CD4-positive, alpha-beta T cell (primary cell): ENCODE measurements around the gene MPP3. TPM values are rescaled to one million over a fixed set of nuclear protein-coding genes. Genes with fewer than 3 reads are reported as not detected.
A peak's percentile ranks its signal among the peaks of the same experiment; 100 is the strongest.

ENCODE experiments used
- ATAC-seq: fragments of 200-7000 bp; cut with Tn5 transposase; one replicate; pipeline ENCODE4 v1.10.0; 2022; ENCODE audit warnings: mild to moderate bottlenecking; ENCODE audit not compliant: poor library complexity
- CTCF ChIA-PET: fragments of 350-600 bp; sonication (Branson Sonifier 250); formaldehyde crosslinking; loops from one replicate; lab custom pipeline; 2021; ENCODE audit warnings: antibody characterized with exemption, inconsistent platforms; lab: Charles Lee
- POLR2A ChIA-PET: fragments of 350-600 bp; sonication (Branson Sonifier 250); formaldehyde crosslinking; loops from one replicate; lab custom pipeline; 2021; ENCODE audit warnings: antibody characterized with exemption, inconsistent platforms; lab: Charles Lee
- DNase-seq, 14 experiments: peaks; one replicate each; pipeline ENCODE4 v3.0.0-alpha.2; 2013 to 2020; ENCODE audit warnings: mixed read lengths in 2 of 14
- H3K27ac ChIP-seq, 2 donors: one replicate each; pipeline versions ENCODE4 v1.5.1 to v1.7.0; 2013; ENCODE audit warnings: low read length in 2 of 2, low read depth in 1 of 2, mild to moderate bottlenecking in 1 of 2
- H3K27me3 ChIP-seq, 2 experiments: 1 replicate in 1 of 2; 2 replicates in 1 of 2; pipeline versions ENCODE4 v1.6.1 to v1.7.0; 2013; ENCODE audit warnings: low read length in 2 of 2, control low read depth in 1 of 2, mild to moderate bottlenecking in 1 of 2, moderate library complexity in 1 of 2; ENCODE audit not compliant: insufficient read depth in 2 of 2, control insufficient read depth in 1 of 2
- H3K36me3 ChIP-seq: one replicate; pipeline ENCODE4 v1.6.1; 2013; ENCODE audit warnings: low read length, control low read depth; ENCODE audit not compliant: insufficient read depth
- H3K4me1 ChIP-seq: one replicate; pipeline ENCODE4 v1.6.1; 2013; ENCODE audit warnings: low read length, control low read depth; ENCODE audit not compliant: insufficient read depth
- H3K4me3 ChIP-seq: one replicate; pipeline ENCODE4 v1.5.1; 2013; ENCODE audit warnings: mild to moderate bottlenecking, low read length, moderate library complexity
- H3K9me3 ChIP-seq, 2 experiments: 1 replicate in 1 of 2; 2 replicates in 1 of 2; pipeline versions ENCODE4 v1.6.1 to v1.7.0; 2013; ENCODE audit warnings: low read length in 2 of 2, mild to moderate bottlenecking in 2 of 2, control low read depth in 1 of 2, moderate library complexity in 1 of 2; ENCODE audit not compliant: control insufficient read depth in 1 of 2, insufficient read depth in 1 of 2
- H3K27ac Mint-ChIP-seq: one replicate; pipeline ENCODE4 v1.8.0; 2020; ENCODE audit warnings: mixed read lengths
- H3K27me3 Mint-ChIP-seq: one replicate; pipeline ENCODE4 v1.8.0; 2021; ENCODE audit warnings: mixed read lengths
- H3K36me3 Mint-ChIP-seq: one replicate; pipeline ENCODE4 v1.8.0; 2021; ENCODE audit warnings: low read depth, mixed read lengths
- H3K4me1 Mint-ChIP-seq: one replicate; pipeline ENCODE4 v1.8.0; 2021; ENCODE audit warnings: low read depth, mixed read lengths
- H3K4me3 Mint-ChIP-seq: one replicate; pipeline ENCODE4 v1.8.0; 2020; ENCODE audit warnings: mild to moderate bottlenecking, mixed read lengths
- H3K9me3 Mint-ChIP-seq: one replicate; pipeline ENCODE4 v1.8.0; 2020; ENCODE audit warnings: mixed read lengths
- intact Hi-C, 2 experiments: fragments of 100-400 bp; cut with DNase I in 1 of 2; cut with micrococcal nuclease in 1 of 2; formaldehyde crosslinking; loops; one replicate each; pipeline versions ENCODE4 v1.15.1 to v1.9.0; 2023 to 2025; cut with DNase I, micrococcal nuclease
- total RNA-seq, 174 experiments: library from RNA in 2 of 174; stranded (reverse) in 2 of 174; gene quantifications; one replicate each; pipeline ENCODE4 v1.2.3 and lab custom pipeline; 2021 to 2026
- TF ChIP-seq, protein P1 (sequence below): fragments of 200-600 bp; IDR thresholded peaks from one replicate; pipeline ENCODE4 v1.8.0; 2022; ENCODE audit warnings: antibody characterized with exemption, mild to moderate bottlenecking

Gene MPP3
- total RNA-seq, 2 experiments from 2014 or later, result 0.14 TPM; not detected in 1

DNA sequence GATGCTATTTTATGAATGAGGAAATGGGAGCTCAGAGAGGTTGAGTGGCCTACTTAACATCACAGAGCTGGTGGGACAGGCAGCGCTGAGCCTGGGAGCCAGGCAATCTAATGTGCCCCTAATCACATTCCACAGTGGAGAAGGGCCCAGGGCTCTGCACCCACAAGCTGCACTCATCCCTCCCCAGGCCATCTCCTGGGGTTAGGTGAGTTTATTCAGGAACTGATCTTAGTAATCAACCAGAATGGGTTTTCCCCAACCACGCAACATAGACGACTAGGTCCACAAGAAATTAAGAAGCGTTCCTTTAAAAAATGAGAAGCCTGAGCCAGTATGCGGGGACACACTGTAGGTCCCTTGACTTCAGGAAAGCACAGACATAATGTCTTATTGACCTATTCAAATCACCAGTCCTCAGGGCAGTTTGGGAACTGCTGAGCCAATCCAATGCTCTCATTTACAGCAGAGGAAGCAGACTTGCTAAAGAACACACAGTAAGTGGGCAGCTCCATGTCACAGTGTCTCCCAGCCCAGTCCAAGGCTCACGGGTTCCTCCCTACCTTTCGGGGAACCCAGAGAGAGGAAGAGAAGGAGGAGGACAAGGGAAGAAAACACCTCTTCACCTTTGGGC lies 2.3 kb downstream of the MPP3 start:
- Histone ChIP-seq H3K4me3 (no peak overlapping the region), H3K9me3 (no peaks in the 10 kb centered on the region), H3K27me3 (peaks cover 15 to 18% of the 10 kb centered on the region in 2 experiments), H3K36me3 (no peaks in the 10 kb centered on the region), H3K4me1 (peaks cover 17% of the 10 kb centered on the region), H3K27ac (no peak overlapping the region)
- DNase-seq (peak in 1 of 14 experiments; percentile 21), ATAC-seq (no peak)
- H3K27ac Mint-ChIP-seq, result no peak overlapping the region
- intact Hi-C loops, result no loop called here
- peaks cover 35% of the 10 kb centered on the region for H3K27me3 Mint-ChIP-seq
- peak overlapping the region; percentile 60 for H3K4me3 Mint-ChIP-seq
- POLR2A ChIA-PET, result no interaction called here
- TF ChIP-seq, protein P1, sequence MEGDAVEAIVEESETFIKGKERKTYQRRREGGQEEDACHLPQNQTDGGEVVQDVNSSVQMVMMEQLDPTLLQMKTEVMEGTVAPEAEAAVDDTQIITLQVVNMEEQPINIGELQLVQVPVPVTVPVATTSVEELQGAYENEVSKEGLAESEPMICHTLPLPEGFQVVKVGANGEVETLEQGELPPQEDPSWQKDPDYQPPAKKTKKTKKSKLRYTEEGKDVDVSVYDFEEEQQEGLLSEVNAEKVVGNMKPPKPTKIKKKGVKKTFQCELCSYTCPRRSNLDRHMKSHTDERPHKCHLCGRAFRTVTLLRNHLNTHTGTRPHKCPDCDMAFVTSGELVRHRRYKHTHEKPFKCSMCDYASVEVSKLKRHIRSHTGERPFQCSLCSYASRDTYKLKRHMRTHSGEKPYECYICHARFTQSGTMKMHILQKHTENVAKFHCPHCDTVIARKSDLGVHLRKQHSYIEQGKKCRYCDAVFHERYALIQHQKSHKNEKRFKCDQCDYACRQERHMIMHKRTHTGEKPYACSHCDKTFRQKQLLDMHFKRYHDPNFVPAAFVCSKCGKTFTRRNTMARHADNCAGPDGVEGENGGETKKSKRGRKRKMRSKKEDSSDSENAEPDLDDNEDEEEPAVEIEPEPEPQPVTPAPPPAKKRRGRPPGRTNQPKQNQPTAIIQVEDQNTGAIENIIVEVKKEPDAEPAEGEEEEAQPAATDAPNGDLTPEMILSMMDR, result no peak
- H3K9me3 Mint-ChIP-seq, result no peaks in the 10 kb centered on the region
- peaks cover 12% of the 10 kb centered on the region for H3K4me1 Mint-ChIP-seq
- CTCF ChIA-PET, result interaction anchor here (1.0 kb wide), 1 partner anchor 15 kb away, joined by 3 read pairs; no protein-coding TSS in a partner anchor
- H3K36me3 Mint-ChIP-seq, result no peaks in the 10 kb centered on the region

DNA sequence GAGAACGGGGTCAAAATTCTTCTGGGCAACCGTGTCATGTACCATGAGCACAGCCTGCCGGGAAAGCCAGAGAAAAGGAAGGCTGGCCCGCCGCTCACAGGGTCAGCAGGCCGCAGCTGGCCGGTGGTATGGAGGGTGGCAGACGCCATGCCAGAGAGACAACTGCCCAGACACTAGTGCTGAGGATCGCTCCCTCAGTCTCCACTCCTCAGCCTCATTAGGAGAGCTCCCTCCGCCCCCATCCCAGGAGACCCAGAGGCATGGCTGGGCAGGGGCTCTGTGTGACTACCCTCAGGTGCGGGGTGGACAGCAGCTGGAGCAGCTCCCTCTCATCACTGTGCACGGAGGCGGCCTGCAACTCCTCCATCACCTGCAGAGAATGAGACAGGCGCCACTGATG lies 3.2 kb downstream of the MPP3 start:
- Mint-ChIP-seq H3K4me3 (no peak overlapping the region), H3K36me3 (no peaks in the 10 kb centered on the region), H3K4me1 (peaks cover 12% of the 10 kb centered on the region), H3K9me3 (no peaks in the 10 kb centered on the region), H3K27me3 (peaks cover 30% of the 10 kb centered on the region), H3K27ac (no peak overlapping the region)
- H3K27ac ChIP-seq, result no peak overlapping the region
- peaks cover 14% of the 10 kb centered on the region in 2 experiments for H3K27me3 ChIP-seq
- peaks cover 17% of the 10 kb centered on the region for H3K4me1 ChIP-seq
- POLR2A ChIA-PET, result no interaction called here
- TF ChIP-seq, protein P1, result no peak
- H3K36me3 ChIP-seq, result no peaks in the 10 kb centered on the region
- H3K4me3 ChIP-seq, result no peak overlapping the region
- no peaks in the 10 kb centered on the region for H3K9me3 ChIP-seq
- no peak for DNase-seq
- intact Hi-C loops, result no loop called here
- ATAC-seq, result no peak
- CTCF ChIA-PET, result no interaction called here

DNA sequence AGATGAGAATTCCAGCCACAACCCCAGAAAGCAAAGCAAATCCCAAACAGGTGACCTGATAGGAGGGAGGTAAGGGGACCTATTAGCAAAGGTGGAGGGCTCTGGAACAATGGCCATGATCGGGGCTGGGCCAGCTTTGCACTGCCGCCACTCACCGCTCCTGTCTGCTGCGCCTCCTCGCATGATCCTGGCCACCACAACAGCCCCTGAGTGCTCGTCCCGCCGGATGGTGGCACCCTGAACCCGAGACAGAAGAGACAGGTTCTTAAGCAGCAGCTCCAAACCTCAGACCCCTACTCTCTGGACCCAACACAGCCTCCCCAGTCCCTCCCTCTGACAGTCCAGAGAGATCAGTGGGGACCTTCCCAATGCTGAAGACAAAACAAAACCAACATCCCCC lies 5.3 kb downstream of the MPP3 start:
- no peaks in the 10 kb centered on the region for H3K27me3 ChIP-seq
- H3K4me3 Mint-ChIP-seq, result no peak overlapping the region
- H3K9me3 ChIP-seq, result no peaks in the 10 kb centered on the region
- peaks cover 6% of the 10 kb centered on the region for H3K4me1 ChIP-seq
- no peak overlapping the region for H3K4me3 ChIP-seq
- intact Hi-C loops, result no loop called here
- H3K4me1 Mint-ChIP-seq, result no peaks in the 10 kb centered on the region
- no peaks in the 10 kb centered on the region for H3K9me3 Mint-ChIP-seq
- ChIA-PET CTCF (interaction anchor here (1.2 kb wide), 1 partner anchor 19 kb away, joined by 3 read pairs; no protein-coding TSS in a partner anchor), POLR2A (no interaction called here)
- H3K27ac Mint-ChIP-seq, result no peak overlapping the region
- TF ChIP-seq, protein P1, result no peak
- H3K27ac ChIP-seq, result no peak overlapping the region
- no peaks in the 10 kb centered on the region for H3K36me3 Mint-ChIP-seq
- DNase-seq (no peak), ATAC-seq (no peak)
- H3K36me3 ChIP-seq, result no peaks in the 10 kb centered on the region
- H3K27me3 Mint-ChIP-seq, result peaks cover 16% of the 10 kb centered on the region
